Uterus (tissue), 2 donors: Measurements from ENCODE around the gene PRAMEF1.

Source experiments
- POLR2A ChIP-seq, 2 donors: fragments of 450-650 bp; IDR thresholded peaks; one replicate each; pipeline ENCODE4 v1.6.1; 2016; ENCODE audit warnings: antibody characterized with exemption in 2 of 2, mild to moderate bottlenecking in 1 of 2, moderate library complexity in 1 of 2
- TF ChIP-seq, protein P1 (sequence below), 4 experiments: fragments of 200-600 bp in 2 of 4; fragments of 450-650 bp in 2 of 4; sonication (generic) in 2 of 4; IDR thresholded peaks; one replicate each; pipeline ENCODE4 v1.5.1; 2016 to 2019; ENCODE audit warnings: antibody characterized with exemption in 4 of 4, mild to moderate bottlenecking in 2 of 4, moderate library complexity in 1 of 4

DNA sequence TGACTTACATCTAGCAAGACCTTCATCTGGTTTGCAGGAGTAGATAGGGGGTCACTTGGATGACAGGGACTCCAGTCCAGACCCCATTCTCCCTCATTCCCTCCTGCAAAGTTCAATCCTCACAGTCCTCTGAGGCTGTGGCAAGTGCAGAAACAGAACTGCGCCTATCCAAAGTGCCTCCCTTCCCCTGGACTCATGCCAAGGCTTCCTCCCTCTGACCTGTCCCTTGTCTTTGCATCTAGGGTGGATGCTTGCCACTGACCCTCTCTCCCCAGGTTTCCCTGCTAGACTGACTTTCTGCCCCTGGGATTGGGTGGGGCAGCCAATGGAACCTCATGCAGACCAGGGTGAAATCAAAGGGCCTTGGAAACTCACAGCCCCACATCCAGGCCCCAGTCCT lies 18.7 kb downstream of the PRAMEF1 start:
- TF ChIP-seq, protein P1, sequence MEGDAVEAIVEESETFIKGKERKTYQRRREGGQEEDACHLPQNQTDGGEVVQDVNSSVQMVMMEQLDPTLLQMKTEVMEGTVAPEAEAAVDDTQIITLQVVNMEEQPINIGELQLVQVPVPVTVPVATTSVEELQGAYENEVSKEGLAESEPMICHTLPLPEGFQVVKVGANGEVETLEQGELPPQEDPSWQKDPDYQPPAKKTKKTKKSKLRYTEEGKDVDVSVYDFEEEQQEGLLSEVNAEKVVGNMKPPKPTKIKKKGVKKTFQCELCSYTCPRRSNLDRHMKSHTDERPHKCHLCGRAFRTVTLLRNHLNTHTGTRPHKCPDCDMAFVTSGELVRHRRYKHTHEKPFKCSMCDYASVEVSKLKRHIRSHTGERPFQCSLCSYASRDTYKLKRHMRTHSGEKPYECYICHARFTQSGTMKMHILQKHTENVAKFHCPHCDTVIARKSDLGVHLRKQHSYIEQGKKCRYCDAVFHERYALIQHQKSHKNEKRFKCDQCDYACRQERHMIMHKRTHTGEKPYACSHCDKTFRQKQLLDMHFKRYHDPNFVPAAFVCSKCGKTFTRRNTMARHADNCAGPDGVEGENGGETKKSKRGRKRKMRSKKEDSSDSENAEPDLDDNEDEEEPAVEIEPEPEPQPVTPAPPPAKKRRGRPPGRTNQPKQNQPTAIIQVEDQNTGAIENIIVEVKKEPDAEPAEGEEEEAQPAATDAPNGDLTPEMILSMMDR (IDR thresholded peaks at IDR 0.05) = no peak
- no peak for TF ChIP-seq POLR2A (IDR thresholded peaks at IDR 0.05)
